Measurements from ENCODE around the gene FBXO15.

DNA sequence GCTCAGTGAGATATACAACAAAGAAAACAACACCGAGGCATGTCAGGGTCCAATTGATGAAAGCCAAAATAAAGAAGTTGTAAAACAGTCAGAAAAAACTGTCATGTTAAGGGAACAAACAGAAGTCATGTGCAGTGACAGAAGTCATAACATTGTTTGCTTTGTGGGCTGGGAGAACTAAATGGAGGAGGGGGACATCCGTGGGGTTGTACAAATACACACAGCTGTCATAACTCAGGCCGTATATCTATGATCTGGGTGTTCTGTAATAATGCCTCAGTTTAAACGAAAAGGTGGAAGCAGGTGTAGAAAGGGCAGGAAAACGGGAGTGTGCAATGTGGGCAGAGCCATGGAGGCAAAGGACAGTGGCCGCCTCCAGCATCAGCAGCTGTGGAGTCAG, 28.0 kb upstream of the FBXO15 start:
- TF ChIP-seq, protein P1, sequence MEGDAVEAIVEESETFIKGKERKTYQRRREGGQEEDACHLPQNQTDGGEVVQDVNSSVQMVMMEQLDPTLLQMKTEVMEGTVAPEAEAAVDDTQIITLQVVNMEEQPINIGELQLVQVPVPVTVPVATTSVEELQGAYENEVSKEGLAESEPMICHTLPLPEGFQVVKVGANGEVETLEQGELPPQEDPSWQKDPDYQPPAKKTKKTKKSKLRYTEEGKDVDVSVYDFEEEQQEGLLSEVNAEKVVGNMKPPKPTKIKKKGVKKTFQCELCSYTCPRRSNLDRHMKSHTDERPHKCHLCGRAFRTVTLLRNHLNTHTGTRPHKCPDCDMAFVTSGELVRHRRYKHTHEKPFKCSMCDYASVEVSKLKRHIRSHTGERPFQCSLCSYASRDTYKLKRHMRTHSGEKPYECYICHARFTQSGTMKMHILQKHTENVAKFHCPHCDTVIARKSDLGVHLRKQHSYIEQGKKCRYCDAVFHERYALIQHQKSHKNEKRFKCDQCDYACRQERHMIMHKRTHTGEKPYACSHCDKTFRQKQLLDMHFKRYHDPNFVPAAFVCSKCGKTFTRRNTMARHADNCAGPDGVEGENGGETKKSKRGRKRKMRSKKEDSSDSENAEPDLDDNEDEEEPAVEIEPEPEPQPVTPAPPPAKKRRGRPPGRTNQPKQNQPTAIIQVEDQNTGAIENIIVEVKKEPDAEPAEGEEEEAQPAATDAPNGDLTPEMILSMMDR (conservative IDR thresholded peaks at IDR 0.05): no peak
- TF ChIP-seq ZFX (IDR thresholded peaks at IDR 0.05): no peak
